ENCODE measurements around the gene HTR7.

The HTR7 gene

DNA sequence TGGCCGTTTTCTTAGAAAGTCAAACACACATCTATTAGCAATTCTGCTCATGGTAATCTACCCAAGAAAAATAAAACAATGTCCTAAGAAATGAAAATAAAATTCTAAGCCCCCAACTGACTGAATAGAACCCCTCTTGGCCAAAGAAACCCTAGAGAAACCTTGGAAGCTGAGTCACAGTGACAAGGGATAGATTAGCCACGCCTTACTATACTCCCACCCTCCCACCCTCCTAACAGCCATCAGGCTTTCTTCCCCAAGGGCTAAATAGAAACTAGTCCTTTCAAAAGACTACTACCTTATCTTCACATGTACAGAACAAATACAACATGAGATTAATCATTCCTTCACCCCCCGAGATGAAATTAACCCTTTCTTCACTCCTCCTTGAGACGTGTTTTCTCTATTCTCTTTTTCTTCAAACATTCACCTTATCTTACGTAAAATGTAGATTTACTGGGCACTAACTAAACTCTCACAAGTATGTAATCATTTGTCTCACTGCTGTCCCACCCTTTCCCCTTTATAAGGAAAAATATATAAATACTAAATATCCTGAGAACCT lies 57.5 kb downstream of the HTR7 start:
- no peak for DNase-seq

DNA sequence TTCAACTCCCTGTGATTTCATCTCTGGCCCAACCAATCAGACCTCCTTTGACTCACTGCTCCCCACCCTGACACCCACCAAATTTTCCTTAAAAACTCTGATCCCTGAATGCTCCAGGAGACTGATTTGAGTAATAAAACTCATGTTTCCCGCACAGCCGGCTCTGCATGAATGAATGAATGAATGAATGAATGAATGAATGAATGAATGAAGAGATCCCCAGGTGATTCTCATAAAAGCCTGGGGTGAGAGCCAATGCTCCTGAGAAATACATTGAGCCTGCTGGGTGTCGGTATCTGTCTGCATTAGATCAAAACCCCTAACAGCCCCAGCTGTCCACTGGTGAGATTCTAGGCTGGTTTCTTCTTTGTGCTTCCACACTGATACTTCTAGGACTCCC lies 58.7 kb downstream of the HTR7 start:
- no peak for DNase-seq

DNA sequence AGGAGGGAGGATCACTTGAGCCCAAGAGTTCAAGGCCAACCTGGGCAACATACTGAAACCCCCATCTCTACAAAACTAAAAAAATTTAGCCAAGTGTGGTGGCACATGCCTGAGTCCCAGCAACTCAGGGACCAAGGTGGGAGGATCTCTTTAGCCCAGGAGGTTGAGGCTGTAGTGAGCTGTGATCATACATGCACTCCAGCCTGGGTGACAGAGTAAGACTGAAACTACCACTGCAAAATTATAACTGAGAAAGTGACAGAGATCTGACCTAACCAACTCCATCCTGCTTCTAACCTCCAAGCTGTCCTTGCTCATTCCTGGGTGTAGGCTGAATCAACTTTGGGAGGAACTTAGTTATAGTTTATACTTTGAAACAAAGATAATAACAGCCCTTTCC lies 59.4 kb downstream of the HTR7 start:
- no peak for DNase-seq

DNA sequence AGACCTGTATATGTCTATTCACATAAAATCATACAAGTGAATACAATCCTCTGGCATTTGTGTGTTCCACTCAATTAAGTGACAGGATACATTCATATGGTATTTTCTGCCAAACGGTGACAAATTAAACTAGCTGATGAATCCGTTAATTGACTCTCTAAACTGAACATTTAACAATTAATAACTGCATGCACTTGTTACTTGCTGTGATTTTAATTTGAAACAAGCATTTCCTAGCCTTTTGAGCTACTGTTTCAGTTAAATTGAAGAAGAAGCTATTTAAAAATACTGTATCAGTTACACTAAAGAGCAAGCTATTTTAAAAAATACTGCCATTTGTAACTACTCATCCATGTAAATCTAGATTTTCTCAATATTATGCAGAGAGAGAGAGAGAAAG lies 67.4 kb downstream of the HTR7 start:
- no peak for DNase-seq

DNA sequence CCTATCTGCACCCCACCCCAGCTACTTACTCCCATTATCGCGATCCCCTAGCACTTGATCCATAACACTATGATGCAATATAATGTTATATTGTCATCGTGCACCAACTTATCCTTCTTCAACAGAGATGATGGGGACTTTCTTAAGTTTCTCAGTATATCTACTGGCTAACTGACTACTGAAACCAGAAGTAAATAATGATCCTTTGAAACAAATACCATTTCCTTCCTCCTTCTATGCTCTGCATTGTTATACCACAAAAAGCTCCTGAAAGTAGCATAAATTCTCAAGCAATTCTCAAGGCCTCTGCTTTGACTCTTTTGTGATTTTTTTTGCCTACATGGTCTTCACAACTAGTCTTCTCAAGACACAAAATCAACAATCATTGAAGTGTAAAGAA lies 68.9 kb downstream of the HTR7 start:
- peak; percentile 9 for DNase-seq

DNA sequence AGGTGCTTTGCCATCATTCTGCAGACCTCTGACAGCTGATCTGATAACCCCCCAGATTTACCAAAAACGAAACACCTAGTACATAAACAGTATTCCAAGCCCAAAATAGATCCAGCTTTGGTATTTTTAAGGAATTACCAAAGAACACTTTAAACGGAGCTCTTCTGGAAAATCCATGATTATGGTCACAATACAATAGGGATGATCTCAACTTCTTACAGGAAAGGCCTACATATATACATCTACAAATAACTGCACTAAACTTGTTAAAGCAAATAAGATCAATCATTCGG lies 69.7 kb downstream of the HTR7 start:
- DNase-seq = no peak

DNA sequence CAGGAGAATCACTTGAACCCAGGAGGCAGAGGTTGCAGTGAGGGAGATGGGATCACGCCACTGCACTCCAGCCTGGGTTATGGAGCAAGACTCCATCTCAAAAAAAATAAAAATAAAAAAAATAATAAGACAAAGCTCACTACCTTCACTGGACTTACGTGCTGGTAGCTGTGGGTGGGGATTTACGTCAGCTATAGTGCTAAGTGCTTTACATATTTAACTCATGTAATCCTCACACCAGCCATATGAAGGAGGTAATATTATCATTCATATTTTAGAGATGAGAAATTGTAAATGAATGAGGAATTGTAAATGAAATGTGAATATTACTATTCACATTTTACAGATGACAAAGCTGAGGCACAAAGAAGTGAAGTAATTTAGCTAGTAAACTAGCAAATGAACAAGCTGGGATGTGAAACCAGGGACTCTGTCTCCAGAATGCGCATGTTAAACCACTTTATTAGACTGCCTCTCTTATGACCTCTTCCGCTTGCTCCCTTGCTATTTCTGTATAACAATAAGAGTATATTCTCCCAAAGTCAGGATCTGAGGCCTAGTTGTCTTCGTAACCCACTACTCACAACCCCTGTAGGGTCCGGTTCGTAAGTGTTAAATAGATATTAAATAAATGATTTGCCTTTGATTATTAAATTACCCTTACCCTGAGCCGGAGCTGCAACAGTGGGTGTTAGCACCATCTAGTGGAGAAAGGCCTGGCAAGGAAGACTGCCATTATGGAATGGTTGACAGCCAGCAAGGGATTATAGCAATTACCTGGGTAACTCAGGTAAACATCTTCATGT lies 70.2 kb downstream of the HTR7 start:
- DNase-seq = peak; percentile 51

DNA sequence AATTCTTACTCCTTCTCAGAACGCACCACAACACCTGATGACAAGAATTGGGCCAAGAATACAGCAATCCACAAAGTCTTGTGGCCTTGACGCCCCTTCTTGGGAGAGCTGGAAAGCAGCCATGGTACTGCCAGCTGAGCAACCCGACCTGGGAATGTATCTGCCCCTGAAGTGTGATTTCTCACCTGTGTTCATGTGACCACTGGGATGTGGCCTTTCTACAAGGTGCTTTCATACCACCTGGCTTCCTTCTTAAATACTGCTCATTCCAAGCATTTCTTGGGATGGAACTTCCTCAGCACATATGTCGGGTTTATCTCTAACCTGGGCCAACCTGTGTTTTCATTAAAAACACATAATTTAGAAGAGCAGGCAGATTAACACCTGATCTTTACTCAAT lies 72.1 kb downstream of the HTR7 start:
- no peak for DNase-seq

DNA sequence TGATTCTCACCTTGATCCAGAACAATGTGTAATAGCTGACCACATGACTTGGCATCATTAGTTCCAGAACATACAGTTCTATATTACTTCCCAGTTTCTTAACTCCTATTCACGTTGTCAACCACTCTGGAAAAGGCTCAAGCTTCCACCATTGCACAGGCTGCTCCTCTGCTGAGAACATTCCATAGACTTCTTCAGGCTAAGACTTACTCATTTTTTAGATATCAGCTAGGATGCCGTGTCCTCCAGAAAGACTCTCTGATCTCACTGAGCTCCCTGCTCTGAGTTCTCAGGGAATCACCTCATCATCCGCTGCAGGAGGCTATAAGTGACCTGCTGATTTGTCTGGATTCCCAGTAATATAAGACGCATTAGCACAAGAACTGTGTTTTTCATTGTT lies 73.1 kb downstream of the HTR7 start:
- DNase-seq = no peak

DNA sequence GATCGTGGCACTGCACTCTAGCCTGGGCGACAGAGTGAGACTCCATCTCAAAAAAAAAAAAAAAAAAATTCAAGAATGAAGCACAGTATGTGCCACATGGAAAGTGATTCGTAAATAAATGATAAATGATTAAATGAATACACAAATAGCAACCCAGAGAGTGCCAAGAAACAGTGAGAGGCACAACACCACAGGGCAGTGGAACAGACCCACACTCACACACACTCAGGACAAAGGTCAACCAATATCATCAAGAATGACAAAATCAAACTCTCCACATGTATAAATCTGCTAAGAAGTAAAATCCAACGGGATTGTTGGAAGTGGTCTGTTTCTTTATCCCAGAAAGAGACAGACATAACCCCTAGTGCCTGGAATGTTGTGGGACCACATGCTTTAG lies 77.4 kb downstream of the HTR7 start:
- no peak for DNase-seq

DNA sequence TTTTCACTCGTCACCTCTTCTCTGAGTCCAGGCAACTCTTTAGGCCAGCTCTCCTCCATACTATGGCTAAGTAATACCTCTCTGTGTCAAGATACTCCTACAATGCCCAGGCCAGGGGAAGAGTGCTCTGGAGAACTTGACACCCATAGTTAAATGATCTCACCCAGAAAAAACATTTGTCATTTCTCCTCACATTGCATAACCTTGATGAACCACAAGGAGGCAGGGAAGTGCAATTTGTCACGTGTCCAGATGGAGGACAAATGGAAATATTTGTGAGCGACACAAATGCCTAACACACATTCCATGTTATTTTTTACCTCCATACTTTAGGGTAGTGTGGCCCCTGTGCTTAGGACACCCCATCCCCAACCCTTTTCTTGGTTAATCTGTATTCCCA lies 78.3 kb downstream of the HTR7 start:
- DNase-seq = peak; percentile 39

DNA sequence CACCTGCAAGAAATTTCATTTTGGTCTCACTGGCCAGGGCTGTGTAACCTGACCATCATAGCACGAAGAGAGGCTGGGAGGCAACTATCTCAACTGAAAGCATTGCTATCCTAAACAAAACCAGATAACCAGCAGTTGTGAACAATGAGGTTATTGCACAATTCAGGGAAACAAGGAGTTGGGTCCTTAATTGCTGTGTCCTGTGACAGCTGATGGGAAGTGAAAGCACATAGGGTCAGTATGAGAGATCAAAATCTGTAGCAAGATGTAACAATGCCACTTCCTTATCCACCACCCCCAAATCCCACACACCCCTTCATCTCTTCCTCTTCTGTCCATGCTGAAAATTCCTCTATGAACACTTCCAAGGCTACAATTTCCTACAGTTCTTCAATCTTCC lies 80.2 kb downstream of the HTR7 start:
- no peak for DNase-seq

DNA sequence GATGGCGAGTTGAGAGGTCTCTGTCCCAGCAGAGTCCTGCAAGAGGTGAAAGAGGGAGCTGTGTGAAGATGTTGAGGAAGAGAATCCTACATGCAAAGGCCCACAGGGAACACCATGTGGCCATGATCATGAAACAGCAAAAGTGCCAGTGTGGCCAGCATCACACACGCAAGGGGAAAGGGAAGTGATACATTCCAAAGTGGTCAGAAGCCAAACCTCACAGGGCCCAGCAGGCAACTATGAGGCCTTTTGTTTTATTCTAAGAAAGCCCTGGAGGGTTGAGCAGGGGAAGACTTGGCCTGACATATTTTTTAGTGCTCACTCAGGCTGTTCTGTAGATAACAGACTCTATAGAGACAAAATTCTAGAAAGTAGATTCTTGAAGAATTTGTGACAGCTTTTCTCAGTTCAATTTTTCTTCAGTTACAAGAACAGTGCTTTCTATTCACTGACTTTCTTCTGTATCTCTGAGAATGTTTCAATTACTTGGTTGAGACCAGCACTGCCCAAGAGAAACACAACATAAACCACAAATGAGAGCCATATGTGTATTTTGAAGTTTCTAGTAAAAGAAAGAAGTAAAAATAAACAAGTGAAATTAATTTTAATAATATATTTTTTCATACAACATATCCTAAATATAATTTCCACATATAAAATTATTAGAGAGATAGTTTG lies 82.3 kb downstream of the HTR7 start:
- DNase-seq = peak; percentile 40

DNA sequence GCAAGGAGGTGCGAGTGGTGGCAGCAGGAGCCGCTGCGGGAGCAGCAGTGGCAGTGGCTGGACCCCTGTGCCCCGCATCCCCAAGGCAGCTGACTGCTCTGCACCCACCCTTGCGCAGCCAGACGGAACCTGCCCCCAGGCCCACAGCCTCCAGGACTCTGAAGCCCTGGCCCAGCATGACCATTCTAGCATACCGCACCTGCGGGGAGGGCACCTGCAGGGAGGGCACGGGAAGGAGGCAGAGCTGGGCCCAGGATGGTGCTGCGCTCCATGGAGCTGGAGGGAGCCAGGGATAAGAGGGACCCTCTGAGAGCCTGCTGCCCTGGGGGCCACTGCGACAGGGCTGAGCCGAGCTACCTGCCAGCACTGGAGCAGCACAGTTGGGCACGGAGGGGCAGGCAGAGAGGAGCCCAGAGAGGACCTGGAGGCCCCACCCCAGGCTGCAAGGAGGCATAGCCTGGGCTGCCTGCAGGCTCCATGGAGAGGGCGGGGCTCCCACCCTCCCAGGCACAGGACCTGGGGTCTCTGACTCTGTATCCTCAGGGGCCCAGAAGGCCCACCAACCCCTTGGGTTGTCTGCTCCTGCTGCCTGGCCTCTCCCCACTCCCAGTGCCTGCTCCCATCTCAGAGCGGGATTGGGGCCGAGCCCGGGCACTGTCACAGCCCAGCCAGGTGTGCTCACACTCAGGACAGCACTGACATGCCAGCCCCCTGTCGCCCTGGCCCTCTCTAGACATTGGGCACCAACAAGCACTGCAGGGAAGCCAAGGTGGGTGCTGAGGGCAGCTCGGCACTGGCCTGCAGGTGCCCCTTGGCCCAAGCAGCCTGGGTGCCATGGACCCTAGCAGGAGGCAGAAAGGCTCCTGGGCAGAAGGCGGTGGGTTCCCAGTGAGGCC lies 87.6 kb downstream of the HTR7 start:
- no peak for DNase-seq

DNA sequence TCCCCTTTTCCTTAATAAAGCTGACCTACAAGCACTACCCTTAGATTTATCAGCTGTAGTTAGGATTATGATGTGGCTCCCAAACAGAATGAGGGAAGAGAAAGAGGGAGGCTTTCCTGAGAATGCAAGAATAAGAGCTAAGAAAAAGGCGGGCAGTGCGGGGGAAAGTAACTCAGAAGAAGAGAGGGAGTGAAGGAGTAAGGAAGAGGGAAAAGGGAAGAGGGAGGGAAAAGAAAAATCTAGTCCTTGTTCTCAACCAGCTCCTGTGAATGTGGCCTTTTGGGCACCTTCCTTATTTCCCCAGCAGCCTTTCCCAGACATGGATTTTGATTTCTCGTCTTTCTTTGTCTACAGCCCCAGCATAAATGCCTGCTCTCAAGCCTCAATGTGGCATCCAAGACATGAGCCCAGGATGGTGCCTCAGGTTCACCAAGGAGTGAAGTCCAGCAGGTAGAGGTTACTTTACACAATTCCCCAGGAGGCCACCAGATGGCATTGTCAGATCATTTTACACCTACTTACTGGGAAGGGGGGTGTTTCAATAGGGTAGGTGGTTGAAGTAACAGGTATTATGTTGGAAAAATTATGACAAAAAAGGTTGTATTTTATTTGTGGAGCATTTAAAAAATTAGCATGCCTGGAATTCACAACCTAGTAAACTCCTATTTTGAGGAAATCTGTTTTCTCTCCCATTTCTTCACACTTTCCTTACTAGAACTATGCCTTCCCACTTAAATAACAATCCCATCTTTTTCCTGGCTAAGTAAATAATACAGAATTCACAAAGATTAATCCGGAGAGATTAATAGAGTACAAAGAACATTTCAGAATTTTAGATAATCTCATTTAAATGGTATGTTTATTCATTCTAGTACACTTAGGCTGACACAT lies 106.5 kb downstream of the HTR7 start:
- DNase-seq = peak; percentile 61

DNA sequence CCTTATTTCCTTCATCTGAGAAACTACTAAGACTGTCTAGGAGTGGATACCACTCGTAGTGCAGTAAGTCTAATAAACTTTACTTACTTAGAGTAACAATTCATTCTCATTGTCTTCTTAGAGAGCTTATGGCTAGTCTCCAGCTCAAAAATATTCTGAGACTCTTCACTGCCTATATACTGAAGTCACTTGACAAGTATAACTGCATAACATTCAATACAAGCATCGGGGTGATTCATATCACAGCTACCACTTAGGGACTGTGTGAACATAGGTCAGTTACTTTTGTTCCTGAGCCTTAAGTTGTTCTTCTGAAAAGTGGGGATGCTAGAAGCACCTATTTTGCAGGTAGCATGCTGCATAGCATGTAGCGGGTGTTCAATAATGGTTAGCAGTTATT lies 111.0 kb downstream of the HTR7 start:
- DNase-seq = no peak

DNA sequence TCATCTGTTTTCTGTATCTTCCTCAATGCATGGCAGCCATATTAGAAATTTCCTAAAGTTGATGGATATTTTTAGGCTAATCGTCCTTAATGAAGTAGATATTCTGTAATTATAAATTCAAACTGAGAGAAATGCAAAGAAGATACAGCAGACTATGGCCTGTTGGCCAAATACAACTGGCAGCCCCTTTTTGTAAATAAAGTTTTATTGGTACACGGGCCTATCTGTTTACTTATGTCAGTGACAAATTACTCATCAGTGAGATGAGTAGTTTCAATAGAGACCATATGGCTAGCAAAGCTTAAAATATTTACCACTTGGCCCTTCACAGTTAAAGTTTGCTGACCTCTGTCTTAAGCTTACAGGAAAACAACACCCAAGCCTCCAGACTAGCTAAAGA lies 112.3 kb downstream of the HTR7 start:
- no peak for DNase-seq

DNA sequence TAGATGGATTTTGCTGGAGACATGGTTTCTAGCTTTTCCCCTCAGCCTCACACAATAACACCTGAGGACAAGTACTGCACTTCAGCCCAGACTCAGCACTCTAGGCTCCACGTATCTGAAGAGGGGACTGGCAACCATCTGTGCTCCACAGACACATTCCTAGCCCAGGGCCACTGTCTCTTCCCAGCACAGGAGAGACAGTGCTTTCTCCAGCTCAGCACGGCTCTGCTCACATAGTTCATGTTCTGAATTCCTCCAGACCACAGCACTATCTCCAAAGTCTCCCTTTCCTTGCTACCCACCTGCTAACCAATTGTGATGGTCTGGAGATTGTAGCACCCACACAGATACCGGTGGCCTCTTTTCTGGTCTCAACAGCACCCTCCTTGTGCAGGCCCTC lies 114.5 kb downstream of the HTR7 start:
- DNase-seq = no peak

DNA sequence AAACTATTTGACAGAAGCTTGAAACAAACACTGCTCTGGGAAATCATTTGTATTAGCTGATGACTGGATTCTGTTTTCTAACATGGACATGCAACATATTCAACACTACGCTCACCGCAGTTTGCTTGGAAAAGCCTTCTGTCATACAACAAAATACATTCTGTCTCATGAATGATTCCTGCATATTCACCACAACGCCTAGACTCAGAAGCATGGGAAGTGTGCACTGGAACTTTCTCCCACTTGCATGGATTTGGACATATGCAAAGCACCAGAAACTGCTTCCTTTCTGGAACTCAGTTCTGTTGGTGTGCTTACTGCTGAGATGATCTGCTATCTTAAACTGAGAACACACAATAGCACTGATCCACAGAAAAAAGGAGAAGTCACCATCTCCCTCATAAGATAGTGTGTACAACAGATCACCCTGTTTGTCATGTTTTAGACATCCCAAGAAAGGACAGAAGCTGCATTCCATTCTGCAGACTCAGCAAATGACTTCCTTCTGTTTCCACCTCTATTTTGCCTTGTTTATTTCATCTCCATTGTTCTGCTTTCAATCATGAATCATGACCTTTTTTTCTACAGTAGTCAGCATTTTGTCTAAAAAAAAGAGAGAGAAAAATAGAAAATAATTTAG lies 115.8 kb downstream of the HTR7 start:
- peak; percentile 2 for DNase-seq

DNA sequence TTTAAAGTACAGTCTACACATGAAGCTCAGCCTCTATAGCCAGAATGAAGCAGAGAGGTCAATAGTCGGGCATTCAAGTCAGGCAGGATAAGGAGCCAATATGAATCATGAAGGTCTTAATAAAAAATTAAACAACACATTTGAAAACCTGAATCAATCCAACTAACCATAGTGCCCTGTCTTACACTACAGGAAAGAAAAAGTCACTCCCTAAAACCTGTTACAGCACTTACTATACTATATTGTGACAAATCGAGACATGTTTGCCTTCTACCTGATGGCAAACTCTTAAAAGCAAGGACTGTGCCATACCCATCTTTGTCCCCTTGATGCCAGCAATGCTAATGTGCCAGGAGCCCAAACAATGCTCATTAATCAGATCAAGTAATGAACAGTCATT lies 117.6 kb downstream of the HTR7 start:
- no peak for DNase-seq

DNA sequence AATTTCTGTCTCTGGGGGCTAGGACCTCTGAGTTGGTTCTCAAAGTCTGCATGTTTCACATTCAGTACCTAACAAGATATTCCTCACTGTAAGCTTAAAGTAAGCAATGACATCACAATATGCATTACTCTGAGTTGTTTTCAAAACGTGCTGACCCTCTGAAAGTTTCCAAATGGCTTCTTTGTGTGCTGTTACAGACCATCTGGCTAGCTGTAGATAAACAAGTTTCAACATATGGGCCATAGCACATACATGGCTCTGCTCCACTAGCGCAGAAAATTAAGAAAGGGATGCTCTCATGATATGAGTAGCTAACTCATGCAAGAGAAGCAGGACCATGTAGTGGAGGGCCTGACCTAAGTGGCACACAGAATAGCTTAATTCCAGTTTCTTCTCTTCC lies 119.0 kb downstream of the HTR7 start:
- no peak for DNase-seq

DNA sequence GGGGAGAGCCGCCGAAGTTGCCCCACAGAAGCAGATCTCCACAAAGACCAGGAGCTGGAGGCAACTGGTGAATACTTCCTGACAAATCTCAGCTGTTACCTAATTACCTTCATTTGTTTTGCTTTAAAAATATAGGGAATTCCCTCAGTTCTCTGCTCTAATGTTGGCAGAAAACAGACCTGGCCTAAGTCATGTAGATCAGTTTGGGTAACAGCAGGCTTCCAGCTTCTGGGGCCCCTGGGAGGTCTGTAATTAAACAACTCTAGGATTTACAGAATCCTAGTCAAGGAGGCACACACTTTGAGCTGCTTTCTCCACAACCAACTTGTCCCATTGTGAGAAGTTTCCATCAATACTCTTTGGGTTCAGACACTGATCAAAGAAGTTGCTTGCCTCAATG lies 123.4 kb downstream of the HTR7 start:
- no peak for DNase-seq

Data from hematopoietic multipotent progenitor cell treated with erythropoietin and hydrocortisone succinate and interleukin-3 and kit ligand, for 4 days (in vitro differentiated cells).